HG02885 (cell line): ENCODE measurements around the gene GAB2.
"Not testable (repeated sequence)": the region's sequence is repeated elsewhere in the genome, so short reads cannot be mapped to it uniquely, and the experiment has no call there.

Experiments used
- ATAC-seq: cut with Tn5 transposase; IDR thresholded peaks from one replicate; pipeline ENCODE4 v1.9.1; 2021; ENCODE audit warnings: mild to moderate bottlenecking; ENCODE audit not compliant: unreplicated experiment, poor library complexity

GAB2 gene

GRCh38 chr11:78417175-78417887 is at the start of gene GAB2:
TSS of gene GAB2 (minus strand) at chr11:78417820. CDS start at chr11:78417720, 100 bp downstream.
- peak; percentile 12 for ATAC-seq

- no peak for ATAC-seq
These were observed 49.8 kb upstream of the GAB2 start for GRCh38 chr11:78467370-78467769.

GRCh38 chr11:78465169-78465942 is 47.7 kb upstream of the GAB2 start:
- peak; percentile 99 for ATAC-seq

- ATAC-seq = not testable (repeated sequence)
These were observed 47.2 kb upstream of the GAB2 start for GRCh38 chr11:78464787-78465168.

- ATAC-seq = no peak
These were observed 42.9 kb upstream of the GAB2 start for GRCh38 chr11:78460471-78460870.

GRCh38 chr11:78459738-78460137 is 42.1 kb upstream of the GAB2 start:
- no peak for ATAC-seq

GRCh38 chr11:78457448-78457847 is 39.8 kb upstream of the GAB2 start:
- no peak for ATAC-seq

- ATAC-seq = peak; percentile 81
These were observed 35.7 kb upstream of the GAB2 start for GRCh38 chr11:78453140-78453935.

GRCh38 chr11:78451371-78452150 is 33.9 kb upstream of the GAB2 start:
- no peak for ATAC-seq

GRCh38 chr11:78450866-78451265 is 33.2 kb upstream of the GAB2 start:
- no peak for ATAC-seq

GRCh38 chr11:78449866-78450265 is 32.2 kb upstream of the GAB2 start:
- ATAC-seq = no peak

- no peak for ATAC-seq
These were observed 28.6 kb upstream of the GAB2 start for GRCh38 chr11:78446210-78446609.

GRCh38 chr11:78444726-78445125 is 27.1 kb upstream of the GAB2 start:
- no peak for ATAC-seq

GRCh38 chr11:78441956-78442355 is 24.3 kb upstream of the GAB2 start:
- ATAC-seq = no peak

GRCh38 chr11:78438298-78438975 is 20.8 kb upstream of the GAB2 start:
- peak; percentile 87 for ATAC-seq

GRCh38 chr11:78432956-78433355 is 15.3 kb upstream of the GAB2 start:
- no peak for ATAC-seq

GRCh38 chr11:78432058-78432515 is 14.5 kb upstream of the GAB2 start:
- ATAC-seq = no peak

GRCh38 chr11:78429660-78430059 is 12.0 kb upstream of the GAB2 start:
- ATAC-seq = no peak

GRCh38 chr11:78429209-78429608 is 11.6 kb upstream of the GAB2 start:
- ATAC-seq = no peak

- no peak for ATAC-seq
These were observed 11.2 kb upstream of the GAB2 start for GRCh38 chr11:78428773-78429172.
